Hepatocyte (in vitro differentiated cells): ENCODE results near the gene CHST8. TPM values are rescaled to one million over a fixed set of nuclear protein-coding genes. Genes with fewer than 3 reads are reported as not detected.

Experiments used
- DNase-seq: peaks from one replicate; pipeline ENCODE4 v3.0.0-alpha.2; 2016; ENCODE audit warnings: low spot score
- H2AFZ ChIP-seq: fragments of 200-600 bp; sonication (generic); 2 replicates; pipeline ENCODE4 v1.6.0; 2016; ENCODE audit warnings: antibody characterized with exemption, mild to moderate bottlenecking
- H3K27ac ChIP-seq: fragments of 200-600 bp; sonication (generic); 2 replicates; pipeline ENCODE4 v1.5.1; 2016; ENCODE audit warnings: mild to moderate bottlenecking
- H3K27me3 ChIP-seq: fragments of 200-600 bp; sonication (generic); 2 replicates; pipeline ENCODE4 v1.6.1; 2016
- H3K36me3 ChIP-seq: fragments of 200-600 bp; sonication (generic); replicated peaks from 2 replicates; pipeline ENCODE4 v1.5.1; 2016; ENCODE audit warnings: low read depth; ENCODE audit not compliant: insufficient read depth
- H3K4me1 ChIP-seq: fragments of 200-600 bp; sonication (generic); 2 replicates; pipeline ENCODE4 v1.5.1; 2016; ENCODE audit warnings: mild to moderate bottlenecking, moderate library complexity; ENCODE audit not compliant: insufficient read depth
- H3K4me2 ChIP-seq: fragments of 200-600 bp; sonication (generic); 2 replicates; pipeline ENCODE4 v1.6.0; 2016
- H3K4me3 ChIP-seq: fragments of 200-600 bp; sonication (generic); 2 replicates; pipeline ENCODE4 v1.5.1; 2016; ENCODE audit warnings: mild to moderate bottlenecking
- H3K79me2 ChIP-seq: fragments of 200-600 bp; sonication (generic); 2 replicates; pipeline ENCODE4 v1.6.0; 2017; ENCODE audit warnings: mild to moderate bottlenecking
- H3K9me2 ChIP-seq: fragments of 200-600 bp; sonication (generic); replicated peaks from 2 replicates; pipeline ENCODE4 v1.6.0; 2017; ENCODE audit warnings: mild to moderate bottlenecking; ENCODE audit not compliant: insufficient read depth
- H3K9me3 ChIP-seq: fragments of 200-600 bp; sonication (generic); 2 replicates; pipeline ENCODE4 v1.5.1; 2016; ENCODE audit warnings: low read depth, mild to moderate bottlenecking
- H4K20me1 ChIP-seq: fragments of 200-600 bp; sonication (generic); 2 replicates; pipeline ENCODE4 v1.6.0; 2016; ENCODE audit warnings: mild to moderate bottlenecking; ENCODE audit not compliant: insufficient read depth, poor library complexity, severe bottlenecking
- EZH2 ChIP-seq: fragments of 200-600 bp; sonication (generic); IDR thresholded peaks from 2 replicates; pipeline ENCODE4 v1.6.1; 2016; ENCODE audit warnings: antibody characterized with exemption, mild to moderate bottlenecking, borderline replicate concordance
- EZH2phosphoT487 ChIP-seq: fragments of 200-600 bp; sonication (generic); IDR thresholded peaks from one replicate; pipeline ENCODE4 v1.6.1; 2018; ENCODE audit warnings: antibody characterized with exemption, mild to moderate bottlenecking, low read depth, moderate library complexity; ENCODE audit not compliant: unreplicated experiment, severe bottlenecking
- WGBS: methylation state at CpG from one replicate; pipeline ENCODE4 v1.1.6; 2016; ENCODE audit warnings: low lambda C conversion rate; ENCODE audit errors: missing lambda C conversion rate; 5-methylcytosine and 5-hydroxymethylcytosine counted together
- polyA plus RNA-seq: library from polyadenylated mRNA; unstranded; fragments of >200 nt; fragmentation: Nextera tagmentation; extraction: Ambion mirVana; gene quantifications from 2 replicates; pipeline ENCODE4 v1.2.1, GENCODE V29; 2016
- total RNA-seq: library from RNA; depleted of rRNA; stranded (reverse); fragments of >200 nt; gene quantifications from 2 replicates; pipeline ENCODE4 v1.2.3, GENCODE V29; 2014
- TF ChIP-seq, protein P1 (sequence below): fragments of 200-600 bp; sonication (generic); IDR thresholded peaks from 2 replicates; pipeline ENCODE4 v1.5.1; 2016; ENCODE audit warnings: antibody characterized with exemption, mild to moderate bottlenecking; ENCODE audit not compliant: poor library complexity

Gene CHST8
- total and polyA plus RNA-seq, 2 experiments from 2014 or later: 0.07 to 0.89 TPM

DNA sequence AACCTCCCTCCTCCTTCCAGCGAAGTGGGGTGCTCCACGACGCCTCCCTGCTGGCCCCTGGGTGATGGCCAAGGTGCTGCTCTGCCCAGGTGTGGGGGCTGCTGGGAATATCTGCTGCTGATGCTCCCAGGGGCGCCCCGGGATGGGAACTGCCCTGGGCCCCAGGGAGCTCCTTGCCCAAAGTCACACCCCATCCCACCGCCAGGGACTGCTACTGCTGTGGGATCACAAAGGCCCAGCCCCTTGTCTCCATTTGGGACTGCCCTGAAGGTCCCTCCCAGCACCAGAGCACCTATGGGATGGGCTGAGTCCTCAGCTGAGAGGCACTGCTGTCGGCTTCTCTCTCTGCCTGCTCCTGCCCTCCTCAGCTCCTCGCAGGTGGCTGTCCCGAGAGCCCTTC is 19.0 kb downstream of the CHST8 start:
- H3K4me1 ChIP-seq: no peaks in the 10 kb centered on the region
- no peaks in the 10 kb centered on the region for H3K79me2 ChIP-seq
- H3K9me3 ChIP-seq: no peaks in the 10 kb centered on the region
- no peak overlapping the region for H3K4me3 ChIP-seq
- no peaks in the 10 kb centered on the region for H3K36me3 ChIP-seq
- H3K27me3 ChIP-seq: peaks cover 20% of the 10 kb centered on the region
- WGBS: 83% methylated on average over 9 of the region's 9 CpGs
- no peak overlapping the region for H3K27ac ChIP-seq
- DNase-seq: no peak
- TF ChIP-seq, protein P1, sequence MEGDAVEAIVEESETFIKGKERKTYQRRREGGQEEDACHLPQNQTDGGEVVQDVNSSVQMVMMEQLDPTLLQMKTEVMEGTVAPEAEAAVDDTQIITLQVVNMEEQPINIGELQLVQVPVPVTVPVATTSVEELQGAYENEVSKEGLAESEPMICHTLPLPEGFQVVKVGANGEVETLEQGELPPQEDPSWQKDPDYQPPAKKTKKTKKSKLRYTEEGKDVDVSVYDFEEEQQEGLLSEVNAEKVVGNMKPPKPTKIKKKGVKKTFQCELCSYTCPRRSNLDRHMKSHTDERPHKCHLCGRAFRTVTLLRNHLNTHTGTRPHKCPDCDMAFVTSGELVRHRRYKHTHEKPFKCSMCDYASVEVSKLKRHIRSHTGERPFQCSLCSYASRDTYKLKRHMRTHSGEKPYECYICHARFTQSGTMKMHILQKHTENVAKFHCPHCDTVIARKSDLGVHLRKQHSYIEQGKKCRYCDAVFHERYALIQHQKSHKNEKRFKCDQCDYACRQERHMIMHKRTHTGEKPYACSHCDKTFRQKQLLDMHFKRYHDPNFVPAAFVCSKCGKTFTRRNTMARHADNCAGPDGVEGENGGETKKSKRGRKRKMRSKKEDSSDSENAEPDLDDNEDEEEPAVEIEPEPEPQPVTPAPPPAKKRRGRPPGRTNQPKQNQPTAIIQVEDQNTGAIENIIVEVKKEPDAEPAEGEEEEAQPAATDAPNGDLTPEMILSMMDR: no peak
- no peak for TF ChIP-seq EZH2phosphoT487
- no peak for TF ChIP-seq EZH2
- no peak overlapping the region for H3K4me2 ChIP-seq
- H2AFZ ChIP-seq: no peak overlapping the region
- H4K20me1 ChIP-seq: no peaks in the 10 kb centered on the region
- H3K9me2 ChIP-seq: no peaks in the 10 kb centered on the region

DNA sequence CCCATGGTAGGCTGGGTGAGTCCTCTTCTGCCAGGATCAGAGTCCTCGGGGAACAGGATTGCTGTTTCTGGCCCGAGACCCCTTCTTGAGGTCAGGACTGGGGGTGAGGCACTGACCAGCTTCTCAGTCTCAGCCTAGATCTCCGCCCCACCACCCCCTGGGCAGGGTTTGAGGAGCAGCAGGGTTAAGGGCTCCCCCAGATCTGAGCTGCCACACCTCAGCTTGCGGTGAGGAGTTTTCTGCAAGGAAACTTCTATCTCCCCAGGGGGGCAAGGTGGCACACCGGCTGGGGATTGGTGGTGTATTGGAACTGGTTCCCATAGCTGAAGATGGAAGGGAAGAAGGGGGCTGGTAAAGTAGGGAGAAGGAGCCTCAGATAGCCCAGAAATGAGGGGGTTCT is 19.5 kb downstream of the CHST8 start:
- peaks cover 20% of the 10 kb centered on the region for H3K27me3 ChIP-seq
- WGBS: 94% methylated on average over 5 of the region's 5 CpGs
- H3K27ac ChIP-seq: no peak overlapping the region
- DNase-seq: no peak
- no peaks in the 10 kb centered on the region for H3K79me2 ChIP-seq
- no peak overlapping the region for H3K4me3 ChIP-seq
- H3K4me2 ChIP-seq: no peak overlapping the region
- no peaks in the 10 kb centered on the region for H3K9me3 ChIP-seq
- H3K36me3 ChIP-seq: no peaks in the 10 kb centered on the region
- no peaks in the 10 kb centered on the region for H3K4me1 ChIP-seq
- TF ChIP-seq, protein P1: no peak
- TF ChIP-seq EZH2phosphoT487 (no peak), EZH2 (no peak)
- H3K9me2 ChIP-seq: no peaks in the 10 kb centered on the region
- H4K20me1 ChIP-seq: no peaks in the 10 kb centered on the region
- H2AFZ ChIP-seq: no peak overlapping the region

DNA sequence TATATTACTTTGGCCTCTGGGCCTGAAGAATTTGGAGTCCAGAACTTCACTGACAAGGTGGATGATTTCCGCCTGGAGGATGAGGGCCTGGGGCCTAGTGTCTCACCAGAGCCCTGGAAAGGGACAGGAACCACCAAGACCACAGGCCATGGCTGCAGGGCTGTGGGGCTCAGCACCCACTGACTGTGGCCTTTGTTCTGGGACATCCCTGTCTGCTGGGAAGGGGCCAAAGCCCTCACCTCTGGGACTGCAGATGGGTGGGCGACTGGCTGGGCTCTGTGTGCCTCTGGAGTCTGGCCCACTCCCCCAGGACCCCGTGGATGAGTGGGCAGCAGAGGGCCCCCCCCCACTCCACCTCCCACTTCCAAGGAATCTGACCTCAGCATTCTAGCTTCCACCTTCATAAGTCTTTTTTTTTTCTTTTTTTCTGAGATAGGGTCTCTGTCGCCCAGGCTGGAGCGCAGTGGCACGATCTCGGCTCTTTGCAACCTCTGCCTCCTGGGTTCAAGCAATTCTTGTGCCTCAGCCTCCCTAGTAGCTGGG is 20.3 kb downstream of the CHST8 start:
- Histone ChIP-seq H3K4me2 (no peak overlapping the region), H3K4me1 (no peaks in the 10 kb centered on the region)
- DNase-seq: no peak

More for the DNA sequence above, 20.3 kb downstream of the CHST8 start:
- H3K27me3 ChIP-seq: peaks cover 20% of the 10 kb centered on the region
- WGBS: 94% methylated on average over 7 of the region's 7 CpGs
- no peak overlapping the region for H3K4me3 ChIP-seq
- H3K79me2 ChIP-seq: no peaks in the 10 kb centered on the region
- no peaks in the 10 kb centered on the region for H3K36me3 ChIP-seq
- no peaks in the 10 kb centered on the region for H4K20me1 ChIP-seq
- H2AFZ ChIP-seq: no peak overlapping the region
- no peaks in the 10 kb centered on the region for H3K9me2 ChIP-seq
- TF ChIP-seq, protein P1: no peak
- TF ChIP-seq EZH2 (no peak), EZH2phosphoT487 (no peak)
- H3K27ac ChIP-seq: no peak overlapping the region
- H3K9me3 ChIP-seq: no peaks in the 10 kb centered on the region
